SU-DHL-6 (cell line): ENCODE results near the gene SKIL.

Experiments
- H2AFZ ChIP-seq: fragments of 200-600 bp; sonication (generic); 2 replicates; pipeline ENCODE4 v1.6.1; 2014; ENCODE audit warnings: low read depth, mild to moderate bottlenecking, moderate library complexity, mixed read lengths, antibody characterized with exemption, low read length; ENCODE audit not compliant: severe bottlenecking
- H3F3A ChIP-seq: fragments of 200-600 bp; shearing (Covaris generic); 2 replicates; pipeline ENCODE4 v1.6.0; 2016; ENCODE audit warnings: antibody characterized with exemption, mild to moderate bottlenecking; ENCODE audit not compliant: insufficient read depth
- H3K27ac ChIP-seq: fragments of 200-600 bp; sonication (generic); 2 replicates; pipeline ENCODE4 v1.5.1; 2016; ENCODE audit warnings: low read depth, mild to moderate bottlenecking, low read length, moderate library complexity, mixed read lengths
- H3K27me3 ChIP-seq: fragments of 200-600 bp; sonication (generic), shearing (Covaris generic); 2 replicates; pipeline ENCODE4 v1.6.0; 2014; ENCODE audit warnings: mild to moderate bottlenecking, low read length
- H3K36me3 ChIP-seq: fragments of 200-600 bp; sonication (generic); 2 replicates; pipeline ENCODE4 v1.6.1; 2014; ENCODE audit warnings: mild to moderate bottlenecking, low read length, mixed read lengths
- H3K4me2 ChIP-seq: fragments of 300-600, 200-600 bp; shearing (Covaris generic), sonication (generic); 2 replicates; pipeline ENCODE4 v1.6.0; 2014; ENCODE audit warnings: low read length, low read depth, mild to moderate bottlenecking; ENCODE audit not compliant: poor library complexity, severe bottlenecking
- H3K4me3 ChIP-seq: fragments of 200-600 bp; sonication (generic); 2 replicates; pipeline ENCODE4 v1.5.1; 2014; ENCODE audit warnings: antibody characterized with exemption, low read length, mild to moderate bottlenecking, mixed read lengths; ENCODE audit not compliant: insufficient read depth, poor library complexity, severe bottlenecking
- H3K79me2 ChIP-seq: fragments of 200-600 bp; sonication (generic); 2 replicates; pipeline ENCODE4 v1.6.1; 2014; ENCODE audit warnings: mild to moderate bottlenecking, low read length, moderate library complexity; ENCODE audit not compliant: insufficient read depth
- H3K9ac ChIP-seq: fragments of 200-600 bp; sonication (generic); 2 replicates; pipeline ENCODE4 v1.7.0; 2014; ENCODE audit warnings: mild to moderate bottlenecking, low read length
- H3K9me2 ChIP-seq: fragments of 200-600 bp; sonication (generic); replicated peaks from 2 replicates; pipeline ENCODE4 v1.6.1; 2014; ENCODE audit warnings: low read length; ENCODE audit not compliant: insufficient read depth
- H3K9me3 ChIP-seq: fragments of 200-600 bp; sonication (generic); 2 replicates; pipeline ENCODE4 v1.6.1; 2014; ENCODE audit warnings: low read length, mixed read lengths; ENCODE audit not compliant: insufficient read depth
- H4K20me1 ChIP-seq: fragments of 200-600 bp; sonication (generic); 2 replicates; pipeline ENCODE4 v1.6.1; 2014; ENCODE audit warnings: low read depth, mild to moderate bottlenecking, antibody characterized with exemption, low read length, moderate library complexity, mixed read lengths
- CTCF ChIP-seq: fragments of 200-600 bp; sonication (generic); IDR thresholded peaks from one replicate; pipeline ENCODE4 v1.5.1; 2017; ENCODE audit warnings: antibody characterized with exemption, mild to moderate bottlenecking, low read length, moderate library complexity; ENCODE audit not compliant: insufficient read depth, poor library complexity, severe bottlenecking
- EZH2phosphoT487 ChIP-seq: fragments of 200-600 bp; sonication (generic), shearing (Covaris generic); conservative IDR thresholded peaks from 2 replicates; pipeline ENCODE4 v1.6.1; 2018; ENCODE audit warnings: mild to moderate bottlenecking, antibody characterized with exemption, low read length, moderate library complexity, mixed read lengths

Gene SKIL

GRCh38 chr3:170441412-170441811, 83.9 kb downstream of the SKIL start:
- H4K20me1 ChIP-seq, result no peaks in the 10 kb centered on the region

GRCh38 chr3:170442947-170443346, 85.4 kb downstream of the SKIL start:
- Histone ChIP-seq H3K9ac (no peak overlapping the region), H3K9me2 (no peaks in the 10 kb centered on the region), H3F3A (no peaks in the 10 kb centered on the region), H3K27ac (no peak overlapping the region), H3K9me3 (no peaks in the 10 kb centered on the region), H3K4me2 (no peak overlapping the region), H3K4me3 (no peak overlapping the region), H3K79me2 (no peaks in the 10 kb centered on the region), H2AFZ (no peak overlapping the region), H3K36me3 (no peaks in the 10 kb centered on the region), H3K27me3 (no peaks in the 10 kb centered on the region), H4K20me1 (no peaks in the 10 kb centered on the region)
- TF ChIP-seq CTCF (no peak), EZH2phosphoT487 (no peak)

More at GRCh38 chr3:170441412-170441811, 83.9 kb downstream of the SKIL start:
- H3K27ac ChIP-seq, result no peak overlapping the region
- TF ChIP-seq CTCF, result no peak
- TF ChIP-seq EZH2phosphoT487, result no peak
- no peaks in the 10 kb centered on the region for H3K27me3 ChIP-seq
- no peaks in the 10 kb centered on the region for H3F3A ChIP-seq
- no peaks in the 10 kb centered on the region for H3K9me2 ChIP-seq
- no peak overlapping the region for H3K4me2 ChIP-seq
- no peaks in the 10 kb centered on the region for H3K9me3 ChIP-seq
- H3K9ac ChIP-seq, result no peak overlapping the region
- no peaks in the 10 kb centered on the region for H3K79me2 ChIP-seq
- H3K36me3 ChIP-seq, result no peaks in the 10 kb centered on the region
- H2AFZ ChIP-seq, result no peak overlapping the region
- H3K4me3 ChIP-seq, result no peak overlapping the region

GRCh38 chr3:170443457-170443856, 85.9 kb downstream of the SKIL start:
- Histone ChIP-seq H3K27ac (no peak overlapping the region), H3K4me2 (no peak overlapping the region), H3K79me2 (no peaks in the 10 kb centered on the region), H2AFZ (no peak overlapping the region), H3K4me3 (no peak overlapping the region), H3K9ac (no peak overlapping the region), H3K27me3 (no peaks in the 10 kb centered on the region), H3F3A (no peaks in the 10 kb centered on the region), H3K9me2 (no peaks in the 10 kb centered on the region), H3K9me3 (no peaks in the 10 kb centered on the region), H4K20me1 (no peaks in the 10 kb centered on the region), H3K36me3 (no peaks in the 10 kb centered on the region)
- TF ChIP-seq EZH2phosphoT487 (no peak), CTCF (no peak)
